Measurements from ENCODE around the gene GTF3C2. TPM values are rescaled to one million over a fixed set of nuclear protein-coding genes. Genes with fewer than 3 reads are reported as not detected.
A peak's percentile ranks its signal among the peaks of the same experiment; 100 is the strongest.
"Not testable (repeated sequence)": the region's sequence is repeated elsewhere in the genome, so short reads cannot be mapped to it uniquely, and the experiment has no call there.

Gene GTF3C2
- total RNA-seq, 4 donors from 2014 or later = 27.5 to 44.3 (median 31.6) TPM

- intact Hi-C loops (cut with DNase I) = no loop called here
- no peak for DNase-seq (ENCODE audit: extremely low spot score)
- Histone ChIP-seq H3K9me3 (no peaks in the 10 kb centered on the region), H3K4me1 (peaks cover 17 to 36% (median 33%) of the 10 kb centered on the region in 4 donors), H3K27ac (replicated peaks in 1 of 4) (no peak overlapping the region), H3K36me3 (peaks cover 6 to 76% (median 16%) of the 10 kb centered on the region in 4 donors), H3K4me3 (no peak overlapping the region), H3K27me3 (peaks cover 0 to 55% (median 31%) of the 10 kb centered on the region in 4 donors)
- no peak for TF ChIP-seq CTCF (IDR thresholded peaks at IDR 0.05)
- TF ChIP-seq POLR2AphosphoS5 (IDR thresholded peaks at IDR 0.05) = no peak
- no peak for TF ChIP-seq EP300 (IDR thresholded peaks at IDR 0.05)
- no peak for TF ChIP-seq POLR2A (IDR thresholded peaks at IDR 0.05; ENCODE audit: low read depth)
- WGBS = 93% methylated on average over 11 of the region's 16 CpGs
Measured at GRCh38 chr2:27305516-27305915, 51.0 kb downstream of the GTF3C2 start.

DNA sequence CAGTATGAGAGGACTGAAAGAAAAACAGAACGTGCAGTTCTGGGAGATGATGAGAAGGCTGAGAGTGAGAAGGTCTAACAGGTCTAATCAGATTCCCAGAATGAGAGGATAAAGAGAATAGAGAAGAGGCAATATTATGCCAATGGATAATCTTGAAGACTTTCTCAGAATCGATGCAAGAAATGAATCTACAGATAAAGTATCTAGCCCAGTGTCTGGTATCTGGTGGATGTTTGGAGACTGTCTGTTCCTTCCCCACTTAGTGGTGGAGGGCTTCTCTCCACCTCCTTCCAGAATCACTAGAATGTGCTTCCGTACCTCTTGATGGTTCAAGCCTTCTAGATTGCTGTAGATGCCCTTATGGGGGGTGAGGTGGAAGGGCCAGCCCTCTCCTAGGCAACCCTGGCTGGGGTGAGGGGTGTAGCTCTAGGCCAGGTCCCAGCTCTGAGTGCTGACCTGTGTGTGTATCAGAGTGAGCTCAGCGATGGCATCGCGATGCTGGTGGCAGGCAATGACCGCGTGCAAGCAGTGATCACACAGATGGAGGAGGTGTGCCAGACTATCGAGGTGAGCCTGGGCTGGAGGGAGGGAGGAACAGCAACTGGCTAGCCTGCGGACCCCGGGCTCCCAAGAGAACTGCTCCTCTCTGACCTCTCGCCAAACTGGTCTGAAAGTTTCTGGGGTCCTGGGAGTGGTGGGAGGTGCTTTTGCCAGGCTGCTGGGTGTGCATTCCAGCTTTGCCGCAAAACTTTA lies 51.9 kb downstream of the GTF3C2 start:
- H3K27me3 ChIP-seq = peaks cover 0 to 57% (median 31%) of the 10 kb centered on the region in 4 donors
- 81% methylated on average over 9 of the region's 13 CpGs for WGBS
- peaks cover 17 to 36% (median 33%) of the 10 kb centered on the region in 4 donors for H3K4me1 ChIP-seq
- intact Hi-C loops (cut with DNase I) = no loop called here
- TF ChIP-seq POLR2AphosphoS5 (IDR thresholded peaks at IDR 0.05) (no peak), CTCF (IDR thresholded peaks at IDR 0.05) (no peak), POLR2A (IDR thresholded peaks at IDR 0.05; ENCODE audit: low read depth) (no peak), EP300 (IDR thresholded peaks at IDR 0.05) (no peak)
- no peaks in the 10 kb centered on the region for H3K9me3 ChIP-seq
- H3K4me3 ChIP-seq = no peak overlapping the region
- no peak overlapping the region for H3K27ac ChIP-seq (replicated peaks in 1 of 4)
- H3K36me3 ChIP-seq = peaks cover 4 to 74% (median 9%) of the 10 kb centered on the region in 4 donors
- DNase-seq (ENCODE audit: extremely low spot score) = no peak

DNA sequence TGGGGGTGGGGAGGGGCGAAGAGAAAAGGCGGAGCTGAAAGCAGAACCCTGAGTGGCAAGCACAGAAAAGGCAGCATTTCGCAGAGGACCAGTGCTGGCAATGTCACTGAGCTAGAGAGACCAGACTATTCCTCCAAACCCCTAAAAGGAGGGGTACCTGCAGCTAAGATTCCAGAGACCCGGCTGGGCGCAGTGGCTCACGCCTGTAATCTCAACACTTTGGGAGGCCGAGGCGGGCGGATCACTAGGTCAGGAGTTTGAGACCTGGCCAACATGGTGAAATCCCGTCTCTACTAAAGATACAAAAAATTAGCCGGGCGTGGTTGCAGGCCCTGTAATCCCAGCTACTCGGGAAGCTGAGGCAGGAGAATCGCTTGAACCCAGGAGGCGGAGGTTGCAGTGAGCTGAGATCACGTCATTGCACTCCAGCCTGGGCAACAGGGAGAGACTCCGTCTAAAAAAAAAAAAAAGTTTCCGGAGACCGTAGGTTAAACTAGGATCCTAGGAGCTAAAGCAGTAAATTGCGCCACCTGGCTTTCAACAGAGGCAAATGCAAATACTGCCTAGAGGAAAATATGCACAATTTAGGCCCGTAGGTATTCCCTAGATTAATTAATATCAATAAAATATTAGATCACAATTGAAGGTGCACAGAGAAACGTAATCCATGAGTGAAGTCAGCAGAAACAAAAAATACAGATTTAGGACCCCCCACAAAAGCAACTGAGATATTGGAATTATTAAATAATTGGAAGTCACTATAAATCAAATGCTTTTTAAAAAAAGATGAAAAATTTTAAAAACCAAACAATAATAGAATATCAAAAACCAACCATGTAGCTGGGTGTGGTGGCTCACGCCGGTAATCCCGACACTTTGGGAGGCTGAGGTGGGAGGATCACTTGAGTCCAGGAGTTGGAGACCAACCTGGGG lies 53.2 kb downstream of the GTF3C2 start:
- peak; percentile 86 to 89 (median 89) for TF ChIP-seq CTCF (IDR thresholded peaks at IDR 0.05)
- no peak for TF ChIP-seq EP300 (IDR thresholded peaks at IDR 0.05)
- H3K27ac ChIP-seq (replicated peaks in 1 of 4) = no peak overlapping the region
- H3K27me3 ChIP-seq = peaks cover 0 to 59% (median 29%) of the 10 kb centered on the region in 4 donors
- intact Hi-C loops (cut with DNase I) = no loop called here
- peak overlapping the region; percentile 36 to 48 (median 41) for H3K4me3 ChIP-seq
- WGBS = 31% methylated on average over 23 of the region's 25 CpGs
- peaks cover 0 to 75% (median under 1%) of the 10 kb centered on the region in 4 donors for H3K36me3 ChIP-seq
- peaks cover 16 to 31% (median 29%) of the 10 kb centered on the region in 4 donors for H3K4me1 ChIP-seq
- H3K9me3 ChIP-seq = no peaks in the 10 kb centered on the region
- no peak for DNase-seq (ENCODE audit: extremely low spot score)

GRCh38 chr2:27300606-27301005 lies 56.0 kb downstream of the GTF3C2 start:
- DNase-seq (ENCODE audit: extremely low spot score); H3K27ac ChIP-seq (replicated peaks in 1 of 4); H3K9me3 ChIP-seq; intact Hi-C loops (cut with DNase I); H3K4me1 ChIP-seq; H3K4me3 ChIP-seq: not testable (repeated sequence)
- peaks cover 0 to 50% (median 0%) of the 10 kb centered on the region in 4 donors for H3K36me3 ChIP-seq
- peaks cover 0 to 50% (median 3%) of the 10 kb centered on the region in 4 donors for H3K27me3 ChIP-seq
- 84% methylated on average over 4 of the region's 4 CpGs for WGBS

All from esophagus muscularis mucosa (tissue), 4 donors.